ENCODE data around the gene BRAP. TPM values are rescaled to one million over a fixed set of nuclear protein-coding genes. Genes with fewer than 3 reads are reported as not detected.
"Not testable (repeated sequence)": the region's sequence is repeated elsewhere in the genome, so short reads cannot be mapped to it uniquely, and the experiment has no call there.

The BRAP gene
- total RNA-seq, 2 donors from 2014 or later: 18.1 to 24.3 TPM

DNA sequence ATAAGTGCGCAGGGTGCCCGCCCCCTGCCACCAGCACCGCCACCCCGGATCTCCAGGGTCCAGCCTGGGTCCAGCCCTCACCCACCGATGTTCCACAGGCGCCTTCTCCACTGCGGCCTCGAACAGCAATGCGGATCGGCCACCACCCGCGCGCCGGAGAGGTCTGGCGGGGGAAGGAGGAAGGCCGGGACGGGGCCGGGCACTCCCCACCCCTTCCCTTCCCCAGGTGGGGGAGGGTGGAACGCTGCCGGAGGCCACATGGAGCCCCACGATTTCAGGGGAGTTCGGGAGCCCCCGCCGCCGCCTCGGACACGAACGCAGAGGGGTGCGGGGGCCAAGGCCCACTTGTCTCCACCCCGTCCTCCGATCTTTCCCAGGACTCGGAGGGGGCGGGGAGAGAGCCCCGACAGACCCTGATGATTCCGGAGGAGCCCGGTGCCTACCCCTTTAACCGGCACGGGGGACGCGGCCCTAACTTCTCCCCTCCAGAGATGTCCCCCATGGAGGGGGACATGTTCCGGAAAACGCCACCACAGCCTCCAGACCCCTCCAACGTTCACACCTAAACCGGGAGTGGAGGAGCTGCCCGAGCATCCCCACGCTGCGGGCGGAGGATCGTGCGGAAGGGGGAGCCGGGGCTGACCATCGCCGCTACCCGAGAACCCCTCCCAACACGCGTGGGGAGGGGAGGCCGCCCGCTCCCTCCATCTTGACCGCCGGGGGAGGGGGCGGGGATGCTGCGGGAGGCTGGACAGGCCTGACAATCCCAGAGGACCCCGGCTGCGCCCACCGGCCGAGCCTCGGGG is 87.7 kb downstream of the BRAP start:
- H3K4me1 Mint-ChIP-seq: peaks cover 28% of the 10 kb centered on the region
- DNase-seq: peak; percentile 9 to 21 (median 15)
- no peaks in the 10 kb centered on the region for H3K9me3 ChIP-seq (ENCODE audit: control insufficient read depth, low read length, poor library complexity, severe bottlenecking)
- H3K4me3 Mint-ChIP-seq: peak overlapping the region; percentile 92
- peak overlapping the region; percentile 78 for H3K27ac Mint-ChIP-seq
- no peak for ATAC-seq
- H3K27me3 Mint-ChIP-seq: no peaks in the 10 kb centered on the region
- no peaks in the 10 kb centered on the region for H3K36me3 Mint-ChIP-seq (ENCODE audit: low read depth)

DNA sequence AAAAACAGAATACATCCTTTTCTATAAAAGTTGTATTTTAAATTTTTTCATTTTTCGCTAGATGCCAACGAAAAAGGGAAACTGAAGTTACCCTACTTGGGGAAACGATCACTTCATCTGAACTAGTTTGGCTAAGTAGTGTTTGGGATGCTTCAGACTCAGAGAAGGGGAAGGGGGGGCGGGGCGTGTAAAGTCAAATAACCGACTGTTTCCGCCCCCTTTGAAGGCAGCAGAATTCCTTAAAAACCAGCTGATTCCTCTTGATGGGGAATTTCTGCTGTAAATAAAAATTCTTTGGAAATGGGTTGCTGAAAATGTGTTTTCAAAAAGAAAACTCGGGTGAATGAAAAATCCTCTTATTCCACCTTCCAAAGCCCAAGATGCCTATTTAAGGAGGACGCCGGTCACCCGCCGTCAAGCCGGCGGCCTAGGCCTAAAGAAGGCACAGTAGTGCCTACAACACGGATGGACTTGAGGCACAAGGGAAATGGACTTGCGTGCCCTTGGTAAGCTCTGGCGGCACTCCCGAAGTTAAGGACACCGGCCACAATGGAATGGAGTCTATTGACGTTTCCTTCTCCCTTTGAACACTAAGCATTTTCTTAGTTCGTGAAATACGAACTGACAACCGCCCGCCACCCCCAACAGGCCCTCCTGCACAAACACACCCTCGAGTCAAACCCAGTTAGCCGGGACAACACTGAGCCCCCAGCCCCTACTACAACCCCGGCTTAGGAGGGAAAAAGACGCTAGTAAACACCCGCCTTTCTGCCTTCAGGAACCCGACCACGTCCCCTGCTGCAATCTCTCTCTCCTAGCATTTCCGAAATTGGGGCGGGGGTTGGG is 88.5 kb downstream of the BRAP start:
- no peak for DNase-seq
- peak overlapping the region; percentile 92 for H3K4me3 Mint-ChIP-seq
- H3K36me3 Mint-ChIP-seq (ENCODE audit: low read depth): no peaks in the 10 kb centered on the region
- peaks cover 28% of the 10 kb centered on the region for H3K4me1 Mint-ChIP-seq
- peak overlapping the region; percentile 78 for H3K27ac Mint-ChIP-seq
- no peaks in the 10 kb centered on the region for H3K9me3 ChIP-seq (ENCODE audit: control insufficient read depth, low read length, poor library complexity, severe bottlenecking)
- ATAC-seq: no peak
- no peaks in the 10 kb centered on the region for H3K27me3 Mint-ChIP-seq

DNA sequence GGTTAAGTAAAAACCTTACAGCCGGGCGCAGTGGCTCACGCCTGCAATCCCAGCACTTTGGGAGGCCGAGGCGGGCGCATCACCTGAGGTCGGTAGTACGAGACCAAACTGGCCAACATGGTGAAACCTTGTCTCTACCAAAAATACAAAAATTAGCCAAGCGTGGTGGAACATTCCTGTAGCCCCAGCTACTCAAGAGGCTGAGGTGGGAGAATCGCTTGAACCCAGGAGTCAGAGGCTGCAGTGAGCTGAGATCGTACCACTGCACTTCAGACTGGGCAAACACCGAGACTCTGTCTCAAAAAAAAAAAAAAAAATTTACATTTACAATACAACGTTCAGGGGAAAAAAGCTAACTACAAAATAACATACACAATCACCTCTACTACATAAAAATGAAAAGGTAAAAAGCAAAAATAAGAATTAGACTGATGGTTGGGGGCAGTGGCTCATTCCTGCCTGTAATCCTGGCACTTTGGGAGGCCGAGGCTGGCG is 90.4 kb downstream of the BRAP start:
- H3K9me3 ChIP-seq (ENCODE audit: control insufficient read depth, low read length, poor library complexity, severe bottlenecking): not testable (repeated sequence)
- peaks cover 28% of the 10 kb centered on the region for H3K4me1 Mint-ChIP-seq
- H3K27ac Mint-ChIP-seq: peak overlapping the region; percentile 77

More for the DNA sequence above, 90.4 kb downstream of the BRAP start:
- H3K36me3 Mint-ChIP-seq (ENCODE audit: low read depth); ATAC-seq; DNase-seq; H3K27me3 Mint-ChIP-seq: not testable (repeated sequence)
- H3K4me3 Mint-ChIP-seq: peak overlapping the region; percentile 2

Other genes starting within 250 kb of the BRAP start
- 10 to 100 TPM; 47.6 to 48.8 TPM for gene ATXN2, start 86.6 kb downstream of the BRAP start, total RNA-seq
- gene ACAD10, start 97 bp upstream of the BRAP start, total RNA-seq: 10 to 100 TPM; 25.1 to 27.9 TPM
- 1 to 10 TPM; 1.9 to 3.4 TPM for gene ALDH2, start 81.0 kb upstream of the BRAP start, total RNA-seq
- 10 to 100 TPM; 59.8 to 63.7 TPM for gene MAPKAPK5, start 156.3 kb upstream of the BRAP start, total RNA-seq